ENCODE results near the gene CCDC12.

The CCDC12 gene

DNA sequence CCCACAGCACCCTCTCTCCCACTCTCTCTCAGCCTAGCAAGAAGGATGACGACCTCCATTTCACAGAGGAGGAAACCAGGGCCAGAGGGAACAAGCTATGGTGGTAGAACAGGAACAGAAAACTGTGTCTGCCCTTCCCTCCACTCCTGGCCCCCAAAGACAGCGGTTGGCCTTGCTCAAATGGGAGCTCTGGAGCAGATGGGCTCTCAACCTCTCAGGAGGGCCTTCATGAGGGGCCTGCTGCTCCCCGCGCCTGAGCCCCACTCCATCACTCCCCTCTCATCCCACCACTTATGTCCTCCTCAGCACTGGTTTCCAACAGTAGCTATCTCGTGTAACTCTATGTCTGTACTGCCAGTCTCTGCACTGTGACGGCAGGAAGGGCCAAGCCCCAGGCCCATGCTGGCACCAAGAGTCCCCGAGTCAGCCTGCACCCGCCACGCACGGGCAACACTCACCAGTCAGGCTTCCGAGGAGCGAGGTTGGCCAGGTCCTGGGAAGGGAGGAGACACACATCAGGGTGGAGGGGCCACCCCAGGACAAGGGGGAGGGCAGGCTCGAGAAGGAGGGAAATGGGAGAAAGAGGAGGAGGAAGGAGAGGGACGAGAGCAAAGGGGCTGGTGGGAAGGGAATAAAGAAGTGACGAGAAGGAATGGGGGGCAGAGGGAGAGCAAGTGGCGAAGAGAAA, 53.5 kb downstream of the CCDC12 start:
- Histone ChIP-seq H2AFZ (ENCODE audit: low read depth) (no peak overlapping the region), H3K36me3 (ENCODE audit: insufficient read depth) (no peaks in the 10 kb centered on the region), H3K27me3 (ENCODE audit: insufficient read depth, low read depth) (no peaks in the 10 kb centered on the region), H3K4me3 (IDR thresholded peaks at IDR 0.05; ENCODE audit: insufficient read depth, low read depth, low read length) (no peak overlapping the region), H3K9ac (no peak overlapping the region), H3K27ac (no peak overlapping the region), H3K4me2 (no peak overlapping the region), H3K79me2 (ENCODE audit: insufficient read depth, low read depth) (no peaks in the 10 kb centered on the region), H3K4me1 (ENCODE audit: low read depth, poor library complexity, severe bottlenecking) (peaks cover 19% of the 10 kb centered on the region), H4K20me1 (ENCODE audit: insufficient read depth) (no peaks in the 10 kb centered on the region)
- TF ChIP-seq, protein P1, sequence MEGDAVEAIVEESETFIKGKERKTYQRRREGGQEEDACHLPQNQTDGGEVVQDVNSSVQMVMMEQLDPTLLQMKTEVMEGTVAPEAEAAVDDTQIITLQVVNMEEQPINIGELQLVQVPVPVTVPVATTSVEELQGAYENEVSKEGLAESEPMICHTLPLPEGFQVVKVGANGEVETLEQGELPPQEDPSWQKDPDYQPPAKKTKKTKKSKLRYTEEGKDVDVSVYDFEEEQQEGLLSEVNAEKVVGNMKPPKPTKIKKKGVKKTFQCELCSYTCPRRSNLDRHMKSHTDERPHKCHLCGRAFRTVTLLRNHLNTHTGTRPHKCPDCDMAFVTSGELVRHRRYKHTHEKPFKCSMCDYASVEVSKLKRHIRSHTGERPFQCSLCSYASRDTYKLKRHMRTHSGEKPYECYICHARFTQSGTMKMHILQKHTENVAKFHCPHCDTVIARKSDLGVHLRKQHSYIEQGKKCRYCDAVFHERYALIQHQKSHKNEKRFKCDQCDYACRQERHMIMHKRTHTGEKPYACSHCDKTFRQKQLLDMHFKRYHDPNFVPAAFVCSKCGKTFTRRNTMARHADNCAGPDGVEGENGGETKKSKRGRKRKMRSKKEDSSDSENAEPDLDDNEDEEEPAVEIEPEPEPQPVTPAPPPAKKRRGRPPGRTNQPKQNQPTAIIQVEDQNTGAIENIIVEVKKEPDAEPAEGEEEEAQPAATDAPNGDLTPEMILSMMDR (conservative IDR thresholded peaks at IDR 0.05; ENCODE audit: low read depth, low read length) = no peak

DNA sequence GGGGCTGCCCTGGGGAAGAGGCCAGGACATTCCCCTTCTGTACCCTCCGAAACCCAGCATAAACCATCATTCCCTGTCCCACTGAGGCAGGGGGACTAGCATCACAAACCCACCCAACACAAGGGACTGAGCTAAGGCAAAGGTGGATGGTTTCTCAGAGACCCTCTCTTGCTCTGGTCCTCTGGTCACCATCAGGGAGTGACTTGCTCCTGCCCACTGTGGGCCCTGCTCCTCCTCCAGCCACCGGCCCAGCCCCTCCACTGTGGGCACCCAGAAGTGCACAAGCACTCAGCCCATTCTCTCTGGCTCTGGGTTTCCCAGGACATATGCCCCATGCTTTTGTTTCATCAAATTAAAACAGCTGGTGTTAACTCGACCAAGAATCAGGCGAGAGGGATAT, 54.1 kb downstream of the CCDC12 start:
- Histone ChIP-seq H3K4me1 (ENCODE audit: low read depth, poor library complexity, severe bottlenecking) (peaks cover 21% of the 10 kb centered on the region), H2AFZ (ENCODE audit: low read depth) (no peak overlapping the region), H3K9ac (no peak overlapping the region), H4K20me1 (ENCODE audit: insufficient read depth) (no peaks in the 10 kb centered on the region), H3K27ac (no peak overlapping the region), H3K27me3 (ENCODE audit: insufficient read depth, low read depth) (no peaks in the 10 kb centered on the region), H3K4me2 (no peak overlapping the region), H3K36me3 (ENCODE audit: insufficient read depth) (no peaks in the 10 kb centered on the region), H3K4me3 (IDR thresholded peaks at IDR 0.05; ENCODE audit: insufficient read depth, low read depth, low read length) (no peak overlapping the region), H3K79me2 (ENCODE audit: insufficient read depth, low read depth) (no peaks in the 10 kb centered on the region)
- TF ChIP-seq, protein P1 (conservative IDR thresholded peaks at IDR 0.05; ENCODE audit: low read depth, low read length) = no peak

DNA sequence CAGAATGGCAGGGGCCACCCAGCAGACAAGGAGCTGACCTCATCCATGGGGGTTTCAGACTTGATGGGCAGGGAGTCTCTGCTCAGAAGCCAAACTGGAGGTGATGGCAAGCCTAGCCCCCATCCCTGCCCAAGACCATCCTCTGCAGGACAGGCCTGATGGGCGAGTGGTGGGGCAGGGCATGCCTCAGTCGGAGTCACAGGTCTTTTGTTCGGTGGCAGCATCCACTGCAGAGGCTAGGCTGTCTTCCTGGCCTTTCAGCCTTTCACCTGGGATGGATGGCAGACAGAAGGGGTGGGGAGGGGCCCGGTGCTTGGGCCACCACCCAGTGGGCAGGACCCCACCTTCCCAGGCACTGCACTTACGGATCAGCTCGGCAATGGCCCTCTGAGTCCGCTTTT, 54.7 kb downstream of the CCDC12 start:
- H3K9ac ChIP-seq = no peak overlapping the region
- H4K20me1 ChIP-seq (ENCODE audit: insufficient read depth) = no peaks in the 10 kb centered on the region
- no peak overlapping the region for H3K4me2 ChIP-seq
- H3K4me1 ChIP-seq (ENCODE audit: low read depth, poor library complexity, severe bottlenecking) = peaks cover 26% of the 10 kb centered on the region
- H3K27me3 ChIP-seq (ENCODE audit: insufficient read depth, low read depth) = no peaks in the 10 kb centered on the region
- H3K27ac ChIP-seq = no peak overlapping the region
- H3K36me3 ChIP-seq (ENCODE audit: insufficient read depth) = no peaks in the 10 kb centered on the region
- no peak overlapping the region for H2AFZ ChIP-seq (ENCODE audit: low read depth)
- TF ChIP-seq, protein P1 (conservative IDR thresholded peaks at IDR 0.05; ENCODE audit: low read depth, low read length) = no peak
- no peak overlapping the region for H3K4me3 ChIP-seq (IDR thresholded peaks at IDR 0.05; ENCODE audit: insufficient read depth, low read depth, low read length)
- no peaks in the 10 kb centered on the region for H3K79me2 ChIP-seq (ENCODE audit: insufficient read depth, low read depth)

DNA sequence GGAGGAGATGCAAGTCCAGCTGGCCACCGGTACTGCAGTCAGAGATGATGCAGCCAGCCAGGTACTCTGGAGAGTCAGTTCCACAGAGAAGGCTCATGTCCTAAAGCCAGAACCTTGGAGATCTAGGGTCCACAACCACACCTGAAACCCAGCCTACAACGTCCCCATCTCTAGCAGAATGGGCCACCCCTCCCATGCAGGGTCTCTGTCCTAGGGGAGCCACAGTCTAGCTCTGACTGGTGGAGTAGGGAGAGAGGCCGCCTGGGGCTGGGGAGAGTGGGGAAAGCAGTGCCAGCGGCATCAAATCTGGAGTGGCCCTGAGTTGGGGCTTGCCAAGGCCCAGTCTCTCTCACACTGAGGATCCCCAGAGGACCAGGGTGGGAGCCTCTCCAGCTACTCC, 55.5 kb downstream of the CCDC12 start:
- TF ChIP-seq, protein P1 (conservative IDR thresholded peaks at IDR 0.05; ENCODE audit: low read depth, low read length) = no peak
- H3K79me2 ChIP-seq (ENCODE audit: insufficient read depth, low read depth) = no peaks in the 10 kb centered on the region
- H3K4me3 ChIP-seq (IDR thresholded peaks at IDR 0.05; ENCODE audit: insufficient read depth, low read depth, low read length) = no peak overlapping the region
- H3K27me3 ChIP-seq (ENCODE audit: insufficient read depth, low read depth) = no peaks in the 10 kb centered on the region
- no peak overlapping the region for H3K4me2 ChIP-seq
- H3K9ac ChIP-seq = no peak overlapping the region
- H3K36me3 ChIP-seq (ENCODE audit: insufficient read depth) = no peaks in the 10 kb centered on the region
- no peak overlapping the region for H3K27ac ChIP-seq
- H2AFZ ChIP-seq (ENCODE audit: low read depth) = no peak overlapping the region
- H4K20me1 ChIP-seq (ENCODE audit: insufficient read depth) = no peaks in the 10 kb centered on the region
- peaks cover 34% of the 10 kb centered on the region for H3K4me1 ChIP-seq (ENCODE audit: low read depth, poor library complexity, severe bottlenecking)
